Cerebellar nuclear complex (tissue), 1 donor: ENCODE results near the gene SIGLEC14.
"Not testable (repeated sequence)": the region's sequence is repeated elsewhere in the genome, so short reads cannot be mapped to it uniquely, and the experiment has no call there.

ENCODE experiments used
- DNase-seq, 2 experiments: peaks; one replicate each; lab custom pipeline; 2025; lab: John Stamatoyannopoulos, UW

SIGLEC14 gene

DNA sequence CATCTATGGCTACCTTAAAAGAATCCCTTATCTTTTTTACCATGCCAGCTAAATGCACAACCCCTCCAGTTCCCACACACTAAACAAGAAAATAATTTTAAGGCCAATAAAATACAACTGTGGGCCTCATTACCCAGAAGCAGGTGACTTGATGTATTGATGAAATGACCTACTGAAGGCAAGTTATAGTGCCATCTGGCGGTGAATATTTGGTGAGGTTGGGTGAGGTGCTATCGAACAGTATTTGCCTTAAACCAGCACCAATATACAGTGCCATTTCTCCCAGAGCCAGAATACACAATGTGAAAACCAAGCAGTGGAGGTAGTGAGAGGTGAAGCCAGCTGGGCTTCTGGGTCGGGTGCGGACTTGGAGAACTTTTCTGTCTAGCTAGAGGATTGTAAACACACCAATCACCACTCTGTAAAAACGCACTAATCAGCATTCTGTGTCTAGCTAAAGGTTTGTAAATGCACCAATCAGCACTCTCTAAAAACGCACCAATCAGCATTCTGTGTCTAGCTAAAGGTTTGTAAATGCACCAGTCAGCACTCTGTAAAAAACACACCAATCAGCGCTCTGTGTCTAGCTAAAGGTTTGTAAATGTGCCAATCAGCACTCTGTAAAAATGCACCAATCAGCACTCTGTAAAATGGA lies 29.4 kb upstream of the SIGLEC14 start:
- DNase-seq, result not testable (repeated sequence)

- DNase-seq, result no peak
Observed at GRCh38 chr19:51668216-51668615, 21.6 kb upstream of the SIGLEC14 start.

DNA sequence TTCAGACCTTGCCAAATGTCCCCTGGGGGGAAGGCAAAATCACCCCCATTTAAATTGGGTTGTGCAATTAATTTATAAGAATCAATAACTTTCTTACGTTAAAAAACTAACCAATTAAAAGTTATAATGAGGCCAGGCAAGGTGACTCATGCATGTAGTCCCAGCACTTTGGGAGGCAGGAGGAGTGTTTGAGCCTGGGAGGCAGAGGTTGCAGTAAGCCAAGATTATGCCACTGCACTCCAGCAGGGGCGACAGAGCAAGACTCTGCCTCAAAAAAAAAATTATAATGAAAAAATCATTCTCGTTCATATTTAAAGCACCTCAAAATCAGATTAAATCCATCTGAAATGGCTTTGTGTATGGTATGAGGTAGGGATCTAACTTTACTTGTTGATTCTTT lies 18.4 kb upstream of the SIGLEC14 start:
- DNase-seq, result no peak

DNA sequence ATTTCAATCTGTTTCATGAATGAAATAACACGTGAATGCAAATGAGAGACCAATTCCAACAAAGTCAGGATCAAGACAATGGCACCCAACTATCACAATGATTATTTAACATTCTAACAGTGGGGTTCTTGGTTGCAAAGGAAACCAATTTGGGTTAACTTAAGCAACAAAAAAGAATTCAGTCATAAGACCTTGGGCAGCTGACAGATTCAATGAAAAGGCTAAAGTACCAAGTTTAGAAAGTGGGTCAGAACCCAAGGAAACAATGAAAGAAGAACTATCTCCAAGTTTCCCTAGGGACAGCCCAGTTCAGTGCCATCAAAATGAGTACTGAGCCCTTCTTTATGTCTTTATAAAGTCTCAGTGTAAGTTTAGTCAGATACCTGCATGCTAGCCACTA lies 17.5 kb upstream of the SIGLEC14 start:
- DNase-seq, result no peak

DNA sequence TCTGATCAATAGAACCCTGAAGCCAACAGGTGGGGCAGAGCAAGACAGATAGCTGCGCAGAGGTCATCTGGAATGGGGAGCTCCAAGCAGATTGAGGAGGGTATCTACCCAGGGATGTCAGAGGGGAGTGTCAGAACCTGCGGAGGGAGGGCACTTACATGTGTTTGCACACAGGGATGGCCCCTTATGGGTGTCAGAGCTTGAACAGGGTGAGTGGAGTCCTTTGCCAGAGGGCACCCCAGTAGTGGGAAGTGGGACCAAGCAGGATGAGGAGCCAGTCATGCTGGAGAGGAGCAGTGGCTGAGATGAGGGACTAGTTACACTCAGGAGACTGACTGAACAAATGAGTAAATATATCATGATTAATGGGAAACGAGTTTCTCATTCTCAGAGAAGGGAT lies 17.0 kb upstream of the SIGLEC14 start:
- DNase-seq, result no peak

DNA sequence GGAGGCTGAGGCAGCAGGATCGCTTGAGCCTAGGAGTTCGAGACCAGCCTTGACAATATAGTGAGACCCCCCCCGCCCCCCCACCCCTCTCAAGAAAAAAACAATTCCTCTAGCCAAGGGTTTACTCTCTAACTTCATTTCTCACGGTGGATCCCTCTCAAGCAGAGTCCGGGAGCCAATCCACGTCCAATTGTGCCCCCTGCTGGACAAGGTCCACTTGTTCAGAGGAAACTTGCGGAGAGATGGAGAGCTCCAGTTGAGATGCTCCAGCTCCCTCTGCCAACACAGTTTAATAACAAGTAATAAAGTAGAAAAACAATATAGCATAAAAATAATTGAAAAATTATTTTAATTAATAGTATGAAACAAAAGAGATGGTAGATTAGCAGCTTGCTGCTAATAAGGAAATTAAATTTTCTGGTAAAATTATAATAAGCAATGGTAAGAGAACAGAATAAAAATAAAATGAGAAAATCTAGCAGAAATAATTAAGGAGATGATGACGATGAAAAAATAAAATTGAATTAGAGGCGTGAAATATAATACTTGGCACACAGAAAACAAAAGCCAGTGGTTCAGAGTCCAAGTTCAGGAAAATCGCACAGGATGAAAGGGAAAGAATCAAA lies 14.5 kb upstream of the SIGLEC14 start:
- DNase-seq, result peak in 1 of 2 experiments; percentile 22

DNA sequence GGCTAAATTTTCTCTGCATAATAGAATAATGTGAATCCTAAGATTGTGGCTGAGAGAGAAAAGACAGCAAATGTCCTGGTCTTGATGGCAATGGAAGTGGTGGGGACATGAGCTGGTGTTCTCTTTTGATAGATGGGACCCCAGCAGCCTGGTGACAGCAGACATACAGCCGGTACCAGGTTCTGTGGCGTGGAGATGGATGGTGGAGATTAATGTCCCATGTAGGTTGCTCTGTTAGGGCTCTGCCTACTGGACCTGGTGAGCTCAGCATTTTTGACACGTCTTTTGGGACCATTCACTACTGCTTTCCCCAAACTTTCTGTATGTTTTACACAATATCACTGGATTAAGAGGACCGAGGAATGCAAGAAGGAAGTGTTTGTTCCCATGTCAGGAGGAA lies 8.2 kb upstream of the SIGLEC14 start:
- DNase-seq, result no peak

DNA sequence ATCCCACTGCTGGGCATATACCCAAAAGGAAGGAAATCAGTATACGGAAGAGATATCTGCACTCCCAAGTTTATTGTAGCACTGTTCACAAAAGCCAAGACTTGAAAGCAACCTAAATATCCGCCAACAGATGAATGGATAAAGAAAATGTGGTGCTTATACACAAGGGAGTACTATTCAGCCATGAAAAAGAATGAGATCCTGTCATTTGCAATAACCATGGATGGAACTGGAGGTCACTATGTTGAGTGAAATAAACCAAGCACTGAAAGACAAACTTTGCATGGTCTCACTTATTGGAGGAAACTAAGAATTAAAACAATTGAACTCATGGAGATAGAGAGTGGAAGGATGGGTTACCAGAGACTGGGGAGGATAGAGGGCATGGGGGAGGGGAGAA lies 6.5 kb upstream of the SIGLEC14 start:
- no peak for DNase-seq

- DNase-seq, result no peak
Observed at GRCh38 chr19:51652266-51652665, 5.6 kb upstream of the SIGLEC14 start.

DNA sequence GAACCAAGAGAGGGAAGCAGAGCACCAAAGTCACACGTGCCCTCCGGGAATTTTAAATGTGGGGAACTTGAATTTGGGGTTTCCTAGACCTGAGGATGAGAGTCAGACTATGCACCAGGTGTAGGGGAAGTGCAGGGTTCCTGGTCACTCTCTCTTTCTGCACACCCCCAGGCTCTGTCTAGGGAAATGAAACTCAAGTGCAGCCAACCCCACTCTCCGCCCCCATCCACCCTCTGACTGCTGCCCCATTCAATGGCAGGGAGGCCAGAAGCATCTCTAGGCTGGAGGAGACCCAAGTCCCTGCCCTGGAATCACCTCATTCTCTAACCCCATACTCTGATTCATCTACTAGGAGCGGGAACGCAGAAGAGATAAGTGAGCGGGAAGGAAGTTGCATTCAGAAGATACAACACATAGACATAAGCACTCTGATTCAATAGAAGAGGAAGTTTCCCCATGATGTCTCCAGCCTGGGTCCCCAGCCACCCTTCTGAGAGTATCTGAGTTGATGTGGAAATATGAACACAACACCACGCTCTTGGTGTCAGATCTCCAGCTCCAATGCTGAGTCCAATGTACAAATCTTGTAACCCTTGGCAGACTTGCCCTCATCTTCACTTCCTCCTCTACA lies 4.7 kb upstream of the SIGLEC14 start:
- no peak for DNase-seq

DNA sequence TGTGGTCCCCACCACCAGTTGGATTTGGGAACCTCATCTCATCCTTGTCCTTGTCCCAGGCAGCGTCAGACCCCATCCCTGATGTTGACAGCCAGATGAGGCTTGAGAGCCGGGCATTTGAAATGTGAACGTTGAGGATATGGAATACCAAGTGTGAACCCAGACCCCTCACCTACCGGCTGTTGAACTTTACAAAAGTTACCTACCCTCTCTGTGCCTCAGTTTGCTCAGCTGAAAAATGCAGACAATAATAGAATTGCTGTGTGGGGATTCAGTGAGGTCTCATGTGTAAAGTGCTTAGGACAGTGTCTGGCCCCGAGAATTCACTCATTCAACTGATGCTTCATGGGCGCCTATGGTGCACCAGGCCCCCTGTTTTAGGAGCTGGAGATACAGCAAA lies 693 bp upstream of the SIGLEC14 start:
- DNase-seq, result no peak

GRCh38 chr19:51644636-51645271 lies 1.9 kb downstream of the SIGLEC14 start:
- DNase-seq, result no peak

- no peak for DNase-seq
Observed at GRCh38 chr19:51641648-51642047, 5.0 kb downstream of the SIGLEC14 start.

GRCh38 chr19:51640386-51640785 lies 6.2 kb downstream of the SIGLEC14 start:
- DNase-seq, result no peak

DNA sequence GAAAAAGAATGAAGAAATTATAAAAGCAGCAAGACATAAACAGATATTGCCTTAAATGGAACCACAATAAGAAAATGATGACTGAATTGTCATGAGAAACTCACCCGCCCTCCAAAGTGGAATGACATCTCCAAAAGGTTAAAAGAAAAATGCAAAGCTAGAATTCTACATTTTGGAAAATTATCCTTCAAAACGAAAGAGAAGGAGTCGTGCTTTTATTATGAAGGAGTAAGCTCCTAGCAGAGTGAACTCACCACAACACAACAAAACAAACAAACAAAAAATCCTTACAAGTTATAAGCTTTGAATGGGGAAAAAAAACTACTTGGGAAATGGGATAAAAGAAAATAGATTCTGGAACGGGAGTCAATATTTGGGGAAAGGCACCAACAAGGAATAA lies 6.7 kb downstream of the SIGLEC14 start:
- DNase-seq, result no peak

GRCh38 chr19:51637362-51637978 lies 9.2 kb downstream of the SIGLEC14 start:
- DNase-seq, result no peak

DNA sequence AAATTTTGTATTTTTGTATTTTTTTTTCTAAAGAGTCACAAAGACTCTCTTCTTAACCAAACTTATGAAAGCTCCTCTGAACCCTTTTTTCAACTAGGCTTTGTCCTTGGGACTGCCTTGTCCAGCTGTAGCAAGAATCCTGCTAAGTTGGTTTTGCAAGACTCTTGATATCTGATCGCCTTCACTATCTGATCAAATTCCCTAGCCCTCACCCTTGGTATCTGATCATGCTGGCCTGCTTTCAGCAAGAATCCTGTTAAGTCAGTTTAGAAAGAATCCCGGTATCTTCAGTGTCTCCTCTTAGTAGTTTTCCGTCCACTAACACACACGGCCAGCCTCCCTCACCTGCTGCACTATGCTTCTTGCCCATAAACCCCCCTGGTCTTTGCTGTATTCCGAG lies 14.5 kb downstream of the SIGLEC14 start:
- no peak for DNase-seq

GRCh38 chr19:51630315-51630714 lies 16.3 kb downstream of the SIGLEC14 start, which contains the start of gene SIGLEC5:
Gene SIGLEC5 (minus strand): TSS chr19:51630401. CDS start chr19:51630335, 66 bp downstream.
- DNase-seq, result not testable (repeated sequence)

GRCh38 chr19:51628153-51628939 lies 18.3 kb downstream of the SIGLEC14 start:
- no peak for DNase-seq

DNA sequence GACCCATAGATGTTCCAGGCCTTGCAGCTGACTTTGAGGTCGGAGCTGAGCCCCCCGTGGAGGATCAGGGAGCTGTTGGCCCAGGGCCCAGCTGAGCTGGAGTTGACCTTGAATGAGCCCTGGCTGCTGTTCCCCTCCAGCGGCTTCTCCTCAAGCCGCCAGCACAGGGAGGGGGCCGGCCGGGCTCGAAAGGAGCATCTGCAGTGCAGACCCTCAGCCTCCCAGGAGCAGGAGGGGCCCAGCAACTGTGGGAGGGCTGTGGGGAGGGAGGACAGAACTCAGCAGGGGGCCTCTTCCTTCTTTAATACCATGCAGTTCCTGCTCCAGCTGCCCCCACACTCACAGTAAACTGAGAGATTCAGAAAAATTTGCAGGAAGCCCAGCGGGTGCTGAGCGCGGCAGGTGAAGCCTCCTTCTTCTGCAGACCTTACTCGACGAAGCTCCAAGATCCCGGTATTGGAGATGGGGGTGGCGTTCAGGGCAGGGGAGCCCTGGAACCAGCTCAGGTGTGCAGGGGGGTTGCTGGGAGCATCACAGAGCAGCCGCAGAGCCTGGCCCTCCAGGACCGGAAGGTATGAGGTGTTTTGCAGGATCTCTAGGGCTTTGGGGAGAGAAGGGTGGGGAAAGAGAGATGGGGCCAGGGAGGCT lies 19.0 kb downstream of the SIGLEC14 start:
- DNase-seq, result no peak

GRCh38 chr19:51626675-51627074 lies 19.9 kb downstream of the SIGLEC14 start:
- no peak for DNase-seq
